Measurements from ENCODE around the gene CLIC6. TPM values are rescaled to one million over a fixed set of nuclear protein-coding genes. Genes with fewer than 3 reads are reported as not detected.

Gene CLIC6
- total and polyA plus RNA-seq, 2 of the 4 experiments (the other 2 are of a cell fraction), result not detected

DNA sequence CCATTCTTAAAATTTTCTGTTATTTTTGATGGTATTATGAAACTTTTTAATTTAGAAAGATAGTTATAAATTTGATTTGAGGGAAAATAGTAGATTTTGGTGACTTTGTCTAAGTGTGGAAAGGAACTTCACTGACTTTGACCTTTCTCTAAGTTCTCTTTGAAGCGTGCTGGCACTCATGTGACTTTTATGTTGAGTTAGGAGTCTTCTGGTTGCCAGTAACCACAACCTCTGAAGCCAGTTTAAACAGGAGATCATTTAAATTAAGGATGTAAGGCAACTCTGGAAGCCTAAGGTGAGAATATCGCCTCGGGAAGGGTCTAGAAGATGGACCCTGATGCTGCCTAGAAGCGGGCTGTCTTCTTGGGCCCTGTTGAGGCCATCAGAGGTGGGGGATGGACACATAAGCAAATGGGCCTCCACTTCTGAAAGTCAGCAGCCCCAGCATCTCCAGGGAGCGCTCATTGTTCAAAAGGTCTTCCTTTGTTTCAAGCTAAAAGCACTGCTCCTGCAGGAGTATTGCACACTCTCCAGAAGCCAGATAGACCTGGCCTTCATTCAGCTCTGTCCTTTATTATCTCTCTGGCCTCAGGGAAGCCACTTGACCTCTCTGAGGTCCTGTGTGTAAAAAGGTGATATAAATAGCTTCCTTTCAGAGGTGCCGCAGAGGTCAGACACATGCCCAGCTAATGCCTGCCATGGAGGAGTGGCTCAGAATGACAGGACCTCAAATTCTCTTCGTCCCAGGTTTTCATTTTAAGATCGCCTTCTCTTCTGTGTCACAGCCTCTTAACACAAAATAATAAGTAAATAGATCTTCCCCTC, 48.7 kb upstream of the CLIC6 start (continued):
- no peak for TF ChIP-seq CHD1 (IDR thresholded peaks at IDR 0.05; ENCODE audit: low read depth, low read length)

GRCh38 chr21:34621434-34622350, 47.1 kb upstream of the CLIC6 start:
- DNase-seq (no peak), ATAC-seq (ENCODE audit: low read depth) (no peak)
- intact Hi-C loops (cut with micrococcal nuclease) (no loop called here), in situ Hi-C loops (cut with MboI; ENCODE audit: low sequenced_read_pairs) (loop anchor here (25.0 kb wide), 1 partner anchor 709 kb away; the partner anchor contains the start of gene ATP5PO), dilution Hi-C loops (cut with HindIII; ENCODE audit: low sequenced_read_pairs, unreplicated experiment) (no loop called here)
- no peak overlapping the region for H3K56ac ChIP-seq (ENCODE audit: extremely low read depth, insufficient read depth, low read length)
- 63% methylated on average over 1 of the region's 4 CpGs; no CpG with 5 or more reads in 1 of the 2 experiments for WGBS, 2 experiments (ENCODE audit: extremely low coverage in 2 of 2, insufficient read length in 1 of 2)
- no peak overlapping the region for H2BK5ac ChIP-seq (ENCODE audit: low read depth, low read length, poor library complexity, severe bottlenecking)
- H3K27me3 ChIP-seq (ENCODE audit: control insufficient read depth, insufficient read depth, low read length), result peaks cover 51% of the 10 kb centered on the region
- H3K27ac ChIP-seq (ENCODE audit: insufficient read depth, low read length), result no peak overlapping the region
- peaks cover 2% of the 10 kb centered on the region; the same call in 1 of the 2 replicates for H3K9me3 ChIP-seq (ENCODE audit: control insufficient read depth, insufficient read depth, low read length)
- H3K4me1 ChIP-seq (ENCODE audit: control insufficient read depth, insufficient read depth, low read length), result no peaks in the 10 kb centered on the region
- no peak overlapping the region for H3K9ac ChIP-seq (ENCODE audit: low read depth, low read length)
- H3K36me3 ChIP-seq (ENCODE audit: control insufficient read depth, insufficient read depth, low read length), result no peaks in the 10 kb centered on the region
- H2BK120ac ChIP-seq (ENCODE audit: low read depth, low read length), result no peak overlapping the region
- no peaks in the 10 kb centered on the region for H3K79me1 ChIP-seq (ENCODE audit: low read depth in 1 of 2, low read length in 2 of 2)
- no peak overlapping the region for H4K91ac ChIP-seq (ENCODE audit: insufficient read depth, low read depth, low read length)
- ChIA-PET POLR2A (ENCODE audit: unreplicated experiment) (no interaction called here), CTCF (interaction anchor here (1.0 kb wide), 1 partner anchor 9 kb away, joined by 4 read pairs; no protein-coding TSS in a partner anchor)
- no peak overlapping the region for H3K4me3 ChIP-seq (ENCODE audit: insufficient read depth, low read depth, low read length)
- no peaks in the 10 kb centered on the region for H3K9me1 ChIP-seq (ENCODE audit: insufficient read depth, low read length)
- no peak overlapping the region for H4K5ac ChIP-seq (ENCODE audit: low read depth, low read length)
- H3K18ac ChIP-seq (ENCODE audit: low read depth, low read length), result no peak overlapping the region
- no peak overlapping the region for H3K4me2 ChIP-seq (ENCODE audit: low read depth, low read length)
- H2AK5ac ChIP-seq (ENCODE audit: low read depth, low read length), result no peak overlapping the region
- no TSS peak for BruUV-seq (replicated peaks)
- no peak overlapping the region for H2BK20ac ChIP-seq (ENCODE audit: low read depth, low read length)
- H4K8ac ChIP-seq (ENCODE audit: low read depth in 2 of 2, low read length in 2 of 2), result no peak overlapping the region
- H3K4ac ChIP-seq (ENCODE audit: low read depth, low read length), result no peak overlapping the region
- H3K14ac ChIP-seq (replicated peaks; ENCODE audit: low read depth, low read length), result no peak overlapping the region
- no peak overlapping the region for H2AK9ac ChIP-seq (replicated peaks; ENCODE audit: low read depth, low read length, poor library complexity)
- H3K23ac ChIP-seq (ENCODE audit: low read depth, low read length), result no peak overlapping the region
- H4K20me1 ChIP-seq (ENCODE audit: insufficient read depth, low read length), result no peaks in the 10 kb centered on the region
- no peak overlapping the region for H2BK15ac ChIP-seq (ENCODE audit: low read depth, low read length)
- no peak overlapping the region for H2AFZ ChIP-seq (replicated peaks; ENCODE audit: low read length, poor library complexity)
- no peak for TF ChIP-seq MAFK (IDR thresholded peaks at IDR 0.05; ENCODE audit: low read depth, low read length)
- no peak for TF ChIP-seq NFE2L2 (IDR thresholded peaks at IDR 0.05; ENCODE audit: low read depth, low read length)
- no peak for TF ChIP-seq RAD21 (IDR thresholded peaks at IDR 0.05; ENCODE audit: low read length)
- no peak for TF ChIP-seq CTCF (conservative IDR thresholded peaks at IDR 0.05; ENCODE audit: low read depth, low read length)
- no peak for TF ChIP-seq ELK1 (IDR thresholded peaks at IDR 0.05; ENCODE audit: borderline replicate concordance, low read depth, low read length)
- no peak for TF ChIP-seq RFX5 (IDR thresholded peaks at IDR 0.05; ENCODE audit: low read depth, low read length)
- no peak for TF ChIP-seq SMC3 (IDR thresholded peaks at IDR 0.05; ENCODE audit: low read depth, low read length)
- no peak for TF ChIP-seq POLR2A (IDR thresholded peaks at IDR 0.05; ENCODE audit: low read depth, low read length)
- no peak for TF ChIP-seq RCOR1 (IDR thresholded peaks at IDR 0.05; ENCODE audit: insufficient replicate concordance, low read length)
- no peak for TF ChIP-seq BHLHE40 (IDR thresholded peaks at IDR 0.05; ENCODE audit: low read depth, low read length)
- no peak for TF ChIP-seq MAZ (IDR thresholded peaks at IDR 0.05; ENCODE audit: borderline replicate concordance, low read depth, low read length)

Data from IMR-90 (cell line).